Measurements from ENCODE around the gene UFSP2.
"Not testable (repeated sequence)": the region's sequence is repeated elsewhere in the genome, so short reads cannot be mapped to it uniquely, and the experiment has no call there.

Gene UFSP2

GRCh38 chr4:185384061-185384460 is 41.7 kb downstream of the UFSP2 start:
- no peak for DNase-seq (ENCODE audit: low spot score)

GRCh38 chr4:185383451-185383850 is 42.3 kb downstream of the UFSP2 start:
- DNase-seq (ENCODE audit: low spot score): no peak

- DNase-seq (ENCODE audit: low spot score): no peak
Observed at GRCh38 chr4:185382754-185383153, 43.0 kb downstream of the UFSP2 start.

GRCh38 chr4:185381288-185382196 is 44.2 kb downstream of the UFSP2 start:
- DNase-seq (ENCODE audit: low spot score): no peak

- DNase-seq (ENCODE audit: low spot score): no peak
Observed at GRCh38 chr4:185380320-185380719, 45.4 kb downstream of the UFSP2 start.

GRCh38 chr4:185379326-185380295 is 46.2 kb downstream of the UFSP2 start:
- no peak for DNase-seq (ENCODE audit: low spot score)

GRCh38 chr4:185378264-185378663 is 47.5 kb downstream of the UFSP2 start:
- DNase-seq (ENCODE audit: low spot score): no peak

GRCh38 chr4:185374573-185374972 is 51.2 kb downstream of the UFSP2 start:
- no peak for DNase-seq (ENCODE audit: low spot score)

- DNase-seq (ENCODE audit: low spot score): no peak
Observed at GRCh38 chr4:185374027-185374426, 51.7 kb downstream of the UFSP2 start.

- DNase-seq (ENCODE audit: low spot score): no peak
Observed at GRCh38 chr4:185371702-185372101, 54.1 kb downstream of the UFSP2 start.

GRCh38 chr4:185370268-185370949 is 55.4 kb downstream of the UFSP2 start:
- DNase-seq (ENCODE audit: low spot score): no peak

- DNase-seq (ENCODE audit: low spot score): no peak
Observed at GRCh38 chr4:185369731-185370130, 56.0 kb downstream of the UFSP2 start.

- no peak for DNase-seq (ENCODE audit: low spot score)
Observed at GRCh38 chr4:185364886-185365285, 60.9 kb downstream of the UFSP2 start.

- DNase-seq (ENCODE audit: low spot score): no peak
Observed at GRCh38 chr4:185363251-185363650, 62.5 kb downstream of the UFSP2 start.

- not testable (repeated sequence) for DNase-seq (ENCODE audit: low spot score)
Observed at GRCh38 chr4:185362570-185362969, 63.2 kb downstream of the UFSP2 start.

- no peak for DNase-seq (ENCODE audit: low spot score)
Observed at GRCh38 chr4:185361872-185362271, 63.9 kb downstream of the UFSP2 start.

- no peak for DNase-seq (ENCODE audit: low spot score)
Observed at GRCh38 chr4:185359767-185360446, 65.9 kb downstream of the UFSP2 start.

GRCh38 chr4:185358959-185359358 is 66.8 kb downstream of the UFSP2 start:
- DNase-seq (ENCODE audit: low spot score): no peak

- DNase-seq (ENCODE audit: low spot score): no peak
Observed at GRCh38 chr4:185358514-185358913, 67.2 kb downstream of the UFSP2 start.

GRCh38 chr4:185357733-185358440 is 67.9 kb downstream of the UFSP2 start:
- DNase-seq (ENCODE audit: low spot score): no peak

GRCh38 chr4:185357211-185357610 is 68.6 kb downstream of the UFSP2 start:
- DNase-seq (ENCODE audit: low spot score): no peak

All from CD4-positive, alpha-beta T cell treated with Interleukin-2 at 100 ng/mL for 4 hours (primary cell).